HG02623 (cell line): ENCODE measurements around the gene LITAF.
"Not testable (repeated sequence)": the region's sequence is repeated elsewhere in the genome, so short reads cannot be mapped to it uniquely, and the experiment has no call there.

Experiments
- ATAC-seq: cut with Tn5 transposase; IDR thresholded peaks from one replicate; pipeline ENCODE4 v1.9.1; 2021; ENCODE audit warnings: moderate library complexity; ENCODE audit not compliant: unreplicated experiment

The LITAF gene

GRCh38 chr16:11524098-11524760 is 62.5 kb downstream of the LITAF start:
- ATAC-seq = no peak

GRCh38 chr16:11521055-11521454 is 65.7 kb downstream of the LITAF start:
- ATAC-seq = no peak

GRCh38 chr16:11520442-11520841 is 66.3 kb downstream of the LITAF start:
- no peak for ATAC-seq

- ATAC-seq = no peak
These were observed 68.8 kb downstream of the LITAF start for GRCh38 chr16:11517961-11518360.

GRCh38 chr16:11515540-11516430 is 70.9 kb downstream of the LITAF start:
- no peak for ATAC-seq

- ATAC-seq = no peak
These were observed 72.4 kb downstream of the LITAF start for GRCh38 chr16:11514283-11514682.

GRCh38 chr16:11513366-11513765 is 73.4 kb downstream of the LITAF start:
- not testable (repeated sequence) for ATAC-seq

GRCh38 chr16:11511801-11512200 is 74.9 kb downstream of the LITAF start:
- no peak for ATAC-seq

- ATAC-seq = no peak
These were observed 75.4 kb downstream of the LITAF start for GRCh38 chr16:11511328-11511727.

- no peak for ATAC-seq
These were observed 76.3 kb downstream of the LITAF start for GRCh38 chr16:11510178-11510973.

- ATAC-seq = no peak
These were observed 78.7 kb downstream of the LITAF start for GRCh38 chr16:11507991-11508390.

GRCh38 chr16:11507350-11507749 is 79.4 kb downstream of the LITAF start:
- no peak for ATAC-seq

GRCh38 chr16:11506741-11507305 is 79.9 kb downstream of the LITAF start:
- no peak for ATAC-seq

- not testable (repeated sequence) for ATAC-seq
These were observed 82.5 kb downstream of the LITAF start for GRCh38 chr16:11504261-11504660.

- no peak for ATAC-seq
These were observed 83.2 kb downstream of the LITAF start for GRCh38 chr16:11503566-11503965.

GRCh38 chr16:11502239-11502638 is 84.5 kb downstream of the LITAF start:
- no peak for ATAC-seq

GRCh38 chr16:11501632-11502031 is 85.1 kb downstream of the LITAF start:
- no peak for ATAC-seq

GRCh38 chr16:11500700-11501346 is 85.9 kb downstream of the LITAF start:
- ATAC-seq = no peak

- no peak for ATAC-seq
These were observed 87.2 kb downstream of the LITAF start for GRCh38 chr16:11499295-11500089.

GRCh38 chr16:11498683-11499082 is 88.0 kb downstream of the LITAF start:
- no peak for ATAC-seq
